ENCODE data around the gene CPEB4. TPM values are rescaled to one million over a fixed set of nuclear protein-coding genes. Genes with fewer than 3 reads are reported as not detected.

The CPEB4 gene
- total RNA-seq, 8 experiments from 2014 or later, result 10.8 to 92.2 (median 36.5) TPM

DNA sequence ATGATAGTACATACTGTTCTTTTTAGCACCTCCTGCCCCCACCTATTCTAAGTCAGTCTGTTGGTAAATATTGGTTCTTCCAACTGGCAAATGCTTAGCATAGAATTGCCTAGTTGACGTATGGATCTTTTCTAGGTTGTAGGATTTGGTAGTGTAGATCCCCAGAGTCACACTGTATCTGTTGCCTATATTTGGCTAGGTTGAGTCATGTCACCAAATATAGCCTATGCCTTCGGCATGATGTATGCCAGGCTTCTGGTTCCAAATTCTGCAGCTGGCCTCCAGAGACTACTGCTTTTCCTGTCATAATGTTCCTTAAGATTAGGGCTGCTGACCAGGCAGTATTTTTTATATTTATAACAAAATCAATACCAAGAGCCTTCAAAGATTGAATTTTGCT, 38.2 kb downstream of the CPEB4 start:
- WGBS, 10 experiments, result 0 to 96% (median 82%) methylated on average over 1 to 2 of the region's 2 CpGs; no CpG with 5 or more reads in 4 of the 10 experiments
- in situ Hi-C loops (cut with MboI; ENCODE audit: low pct_unique_long_range_greater_than_20kb in 2 of 9, low sequenced_read_pairs in 9 of 9, unreplicated experiment in 9 of 9), result no loop called here
- Histone ChIP-seq H3K4me1 (replicated peaks in 1 of 2) (peaks cover 9 to 14% of the 10 kb centered on the region in 2 donors), H3K4me3 (no peak overlapping the region), H3K27ac (no peak overlapping the region)
- ATAC-seq (replicated peaks in 6 of 8), result peak in 3 of 8 experiments; percentile 31 to 77 (median 44)

DNA sequence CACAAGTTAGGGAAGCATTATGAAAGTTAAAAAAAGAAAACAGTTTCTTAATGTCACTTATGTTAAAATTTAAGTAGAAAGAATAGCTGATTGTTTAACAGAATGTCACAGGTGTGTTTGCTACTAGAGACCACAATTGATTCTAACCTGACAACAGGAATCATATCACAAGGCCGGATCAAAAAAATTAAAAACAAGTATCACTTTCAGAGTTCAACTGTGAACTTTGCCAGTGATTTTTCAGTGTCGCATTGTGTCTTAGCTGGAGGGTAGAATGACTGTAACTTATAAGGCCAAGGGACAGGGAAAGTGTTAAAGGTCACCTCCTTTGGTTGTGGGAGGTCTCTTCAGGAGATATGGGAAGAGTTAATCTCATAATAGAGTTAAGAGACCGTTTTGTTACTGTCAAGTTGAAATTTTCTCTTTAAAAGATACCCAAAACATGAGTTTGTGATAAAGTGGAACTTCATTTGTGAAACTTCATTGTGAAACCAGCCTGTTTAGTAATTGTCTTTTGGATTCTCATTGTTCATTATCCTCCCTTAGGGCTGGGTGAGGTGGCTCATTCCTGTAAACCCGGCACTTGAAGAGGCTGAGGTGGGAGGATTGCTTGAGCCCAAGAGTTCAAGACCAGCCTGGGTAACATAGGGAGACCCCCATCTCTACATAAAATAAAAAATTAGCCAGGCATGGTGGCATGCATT, 40.9 kb downstream of the CPEB4 start:
- Histone ChIP-seq H3K27ac (no peak overlapping the region), H3K4me1 (replicated peaks in 1 of 2) (peaks cover 11 to 16% of the 10 kb centered on the region in 2 donors), H3K4me3 (no peak overlapping the region)
- in situ Hi-C loops (cut with MboI; ENCODE audit: low pct_unique_long_range_greater_than_20kb in 2 of 9, low sequenced_read_pairs in 9 of 9, unreplicated experiment in 9 of 9), result no loop called here
- 68 to 100% (median 87%) methylated on average over 1 to 4 of the region's 4 CpGs for WGBS, 10 experiments
- no peak for ATAC-seq (replicated peaks in 6 of 8)

DNA sequence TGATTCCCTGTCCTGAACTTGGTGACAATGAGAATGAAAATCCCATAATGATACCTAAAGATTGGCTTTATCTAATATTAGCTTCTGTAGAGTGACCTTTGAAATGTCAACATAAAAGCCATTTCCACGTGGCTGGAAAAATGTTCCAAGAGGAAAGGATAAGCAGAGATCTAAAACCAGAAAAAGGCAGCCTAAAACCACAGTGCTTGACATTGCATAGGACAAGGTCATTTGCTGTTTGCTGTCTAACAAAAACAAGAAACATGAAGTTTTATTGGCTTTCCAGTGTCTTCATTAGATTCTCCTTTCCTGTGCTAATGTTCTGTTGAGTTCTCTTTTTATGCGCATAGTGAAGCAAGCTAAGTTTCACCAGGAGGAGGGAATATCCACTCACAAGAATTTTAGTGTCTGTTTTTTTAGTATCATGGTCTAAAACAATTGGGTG, 44.6 kb downstream of the CPEB4 start:
- no peak overlapping the region for H3K27ac ChIP-seq
- in situ Hi-C loops (cut with MboI; ENCODE audit: low pct_unique_long_range_greater_than_20kb in 2 of 9, low sequenced_read_pairs in 9 of 9, unreplicated experiment in 9 of 9), result no loop called here
- 45 to 100% (median 62%) methylated on average over 1 to 2 of the region's 2 CpGs; no CpG with 5 or more reads in 2 of the 10 experiments for WGBS, 10 experiments
- H3K4me3 ChIP-seq, result no peak overlapping the region
- ATAC-seq (replicated peaks in 6 of 8), result peak in 5 of 8 experiments; percentile 21 to 67 (median 42)
- H3K4me1 ChIP-seq (replicated peaks in 1 of 2), result peaks cover 8 to 14% of the 10 kb centered on the region in 2 donors

DNA sequence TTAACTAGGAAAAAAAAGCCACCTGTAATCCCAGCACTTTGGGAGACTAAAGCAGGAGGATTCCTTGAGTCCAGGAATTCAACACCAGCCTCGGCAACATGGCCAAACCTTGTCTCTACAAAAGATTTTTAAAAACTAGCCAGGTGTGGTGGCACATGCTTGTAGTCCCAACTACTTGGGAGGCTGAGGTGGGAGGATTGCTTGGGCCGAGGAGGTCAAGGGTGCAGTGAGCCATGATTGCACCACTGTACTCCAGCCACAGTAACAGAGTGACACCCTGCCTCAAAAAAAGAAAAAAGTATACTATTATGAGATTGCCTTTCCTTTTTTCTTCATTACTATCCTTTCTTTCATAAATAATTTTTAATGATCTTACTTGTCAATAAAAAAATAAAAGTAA, 45.8 kb downstream of the CPEB4 start:
- H3K4me1 ChIP-seq (replicated peaks in 1 of 2), result peaks cover 8 to 14% of the 10 kb centered on the region in 2 donors
- no peak overlapping the region for H3K27ac ChIP-seq
- in situ Hi-C loops (cut with MboI; ENCODE audit: low pct_unique_long_range_greater_than_20kb in 2 of 9, low sequenced_read_pairs in 9 of 9, unreplicated experiment in 9 of 9), result no loop called here

DNA sequence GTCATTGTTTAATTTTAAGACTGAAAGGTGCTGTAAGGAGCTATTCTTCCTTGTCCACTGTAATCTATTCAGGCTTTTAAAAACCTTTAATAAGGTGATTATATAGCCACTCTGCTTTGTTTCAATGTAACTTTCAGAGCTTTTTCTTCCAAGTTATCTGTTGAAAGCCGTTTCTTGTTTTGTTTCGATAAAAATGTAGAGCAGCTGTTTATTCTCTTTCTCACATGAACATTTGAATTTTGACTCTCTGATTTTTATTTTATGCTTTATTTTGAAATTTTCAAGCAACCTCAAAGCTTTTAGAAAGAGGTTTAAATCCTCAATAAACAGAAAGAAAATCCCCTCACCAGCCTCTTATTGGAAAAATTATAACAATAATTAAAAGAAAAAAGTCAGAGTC, 47.2 kb downstream of the CPEB4 start:
- Histone ChIP-seq H3K4me1 (replicated peaks in 1 of 2) (peaks cover 8 to 14% of the 10 kb centered on the region in 2 donors), H3K27ac (no peak overlapping the region), H3K4me3 (no peak overlapping the region)
- ATAC-seq (replicated peaks in 6 of 8), result no peak
- in situ Hi-C loops (cut with MboI; ENCODE audit: low pct_unique_long_range_greater_than_20kb in 2 of 9, low sequenced_read_pairs in 9 of 9, unreplicated experiment in 9 of 9), result no loop called here
- WGBS, 10 experiments, result 73 to 100% (median 94%) methylated on average over 2 of the region's 2 CpGs

More for the DNA sequence above, 45.8 kb downstream of the CPEB4 start:
- 67 to 100% (median 95%) methylated on average over 1 to 2 of the region's 2 CpGs; no CpG with 5 or more reads in 2 of the 10 experiments for WGBS, 10 experiments
- no peak overlapping the region for H3K4me3 ChIP-seq
- no peak for ATAC-seq (replicated peaks in 6 of 8)

DNA sequence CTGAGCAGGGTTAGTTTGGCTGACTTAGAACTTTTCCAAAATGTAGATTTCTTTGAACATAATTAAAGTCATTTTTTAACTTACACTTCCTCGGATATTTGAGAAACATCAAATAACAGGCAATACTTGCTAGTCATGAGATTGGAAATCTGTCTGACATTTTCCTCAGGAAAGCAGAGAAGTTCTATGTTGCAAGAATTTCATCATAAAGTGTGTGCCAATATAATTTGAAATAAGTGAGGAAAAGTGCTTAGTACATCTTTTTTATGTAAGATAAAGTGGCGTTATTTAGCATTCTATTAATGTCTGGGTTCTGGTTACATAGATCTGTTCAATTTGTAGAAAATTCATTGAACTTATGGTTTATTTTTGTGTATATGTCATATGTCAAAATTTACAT, 52.1 kb downstream of the CPEB4 start:
- WGBS, 10 experiments, result 39 to 100% (median 94%) methylated on average over 1 to 2 of the region's 2 CpGs
- no peak for ATAC-seq (replicated peaks in 6 of 8)

DNA sequence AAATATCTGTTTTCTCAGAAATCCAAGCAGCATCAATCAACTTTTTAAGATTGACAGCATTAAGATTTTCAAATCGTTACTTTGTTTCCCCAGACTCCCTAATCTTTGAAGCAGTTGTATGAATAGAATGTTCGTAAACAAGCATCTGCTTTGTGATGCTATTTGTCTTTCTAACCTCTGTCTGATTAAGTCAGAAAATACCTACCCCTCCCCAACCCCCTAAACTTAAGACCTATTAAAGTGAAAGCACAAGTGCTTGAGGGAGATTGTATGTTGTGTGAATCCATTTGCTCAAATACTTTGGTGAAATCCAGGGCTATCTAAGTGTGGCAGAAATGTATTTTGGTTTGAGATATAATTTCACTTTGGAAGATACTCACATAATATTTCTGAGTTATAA, 53.0 kb downstream of the CPEB4 start:
- no peak overlapping the region for H3K4me3 ChIP-seq
- no peak for ATAC-seq (replicated peaks in 6 of 8)
- in situ Hi-C loops (cut with MboI; ENCODE audit: low pct_unique_long_range_greater_than_20kb in 2 of 9, low sequenced_read_pairs in 9 of 9, unreplicated experiment in 9 of 9), result no loop called here
- peaks cover under 1 to 18% of the 10 kb centered on the region in 2 donors for H3K4me1 ChIP-seq (replicated peaks in 1 of 2)
- 40 to 100% (median 73%) methylated on average over 1 to 2 of the region's 2 CpGs; no CpG with 5 or more reads in 1 of the 10 experiments for WGBS, 10 experiments
- H3K27ac ChIP-seq, result no peak overlapping the region

More for the DNA sequence above, 52.1 kb downstream of the CPEB4 start:
- in situ Hi-C loops (cut with MboI; ENCODE audit: low pct_unique_long_range_greater_than_20kb in 2 of 9, low sequenced_read_pairs in 9 of 9, unreplicated experiment in 9 of 9), result no loop called here
- Histone ChIP-seq H3K27ac (no peak overlapping the region), H3K4me3 (no peak overlapping the region), H3K4me1 (replicated peaks in 1 of 2) (peaks cover 7 to 18% of the 10 kb centered on the region in 2 donors)

DNA sequence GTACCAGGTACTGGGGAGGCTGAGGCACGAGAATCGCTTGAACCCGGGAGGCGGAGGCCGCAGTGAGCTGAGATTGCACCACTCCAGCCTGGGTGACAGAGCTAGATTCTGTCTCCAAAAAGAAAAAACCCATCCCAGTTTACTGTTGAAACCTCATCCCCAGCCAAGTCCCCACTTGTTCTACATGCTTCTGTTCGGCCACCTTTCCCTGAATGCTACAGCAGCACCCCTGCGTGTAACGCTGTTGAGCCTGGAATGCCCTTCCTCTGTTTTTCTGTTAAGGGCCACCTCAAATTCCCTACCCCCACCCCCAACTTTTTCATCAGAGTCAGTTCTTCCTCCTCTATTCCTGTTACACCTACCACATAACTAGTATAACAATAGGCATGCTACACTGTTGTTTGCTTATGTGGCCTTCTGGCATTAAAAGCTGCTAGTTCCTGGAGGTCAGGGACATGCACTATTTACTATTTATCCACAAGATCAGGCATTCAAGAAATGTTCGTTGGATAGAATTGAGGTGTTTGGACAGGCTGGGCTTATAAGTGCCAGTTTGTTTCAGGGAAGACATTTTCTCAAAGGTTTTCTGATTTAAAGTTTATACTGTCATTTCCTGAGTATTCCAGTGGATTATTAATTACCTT, 53.7 kb downstream of the CPEB4 start:
- Histone ChIP-seq H3K27ac (no peak overlapping the region), H3K4me3 (no peak overlapping the region), H3K4me1 (replicated peaks in 1 of 2) (peaks cover 0 to 18% of the 10 kb centered on the region in 2 donors)
- ATAC-seq (replicated peaks in 6 of 8), result peak in 1 of 8 experiments; percentile 61
- 20 to 100% (median 72%) methylated on average over 1 to 6 of the region's 9 CpGs; no CpG with 5 or more reads in 1 of the 10 experiments for WGBS, 10 experiments
- in situ Hi-C loops (cut with MboI; ENCODE audit: low pct_unique_long_range_greater_than_20kb in 2 of 9, low sequenced_read_pairs in 9 of 9, unreplicated experiment in 9 of 9), result no loop called here

DNA sequence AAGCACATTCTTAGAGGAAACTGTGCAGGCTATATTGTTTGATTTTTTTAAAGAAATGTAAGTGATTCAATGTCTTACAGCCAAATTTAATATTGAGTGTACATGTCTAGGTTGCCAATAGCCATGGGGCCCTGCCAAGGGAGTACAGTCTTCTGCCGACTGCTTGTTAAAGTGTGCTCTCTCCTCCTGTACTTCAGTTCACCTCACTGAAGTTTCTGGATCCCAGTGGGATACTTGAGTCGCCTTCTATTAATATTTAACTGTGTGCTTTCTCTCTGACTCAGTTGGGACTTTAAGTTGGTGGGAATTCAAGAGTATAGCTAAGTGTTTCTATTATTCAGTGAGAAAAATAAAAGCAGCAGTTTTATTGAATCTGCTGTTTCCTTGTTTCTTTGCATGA, 56.4 kb downstream of the CPEB4 start:
- in situ Hi-C loops (cut with MboI; ENCODE audit: low pct_unique_long_range_greater_than_20kb in 2 of 9, low sequenced_read_pairs in 9 of 9, unreplicated experiment in 9 of 9), result no loop called here
- Histone ChIP-seq H3K4me1 (replicated peaks in 1 of 2) (peaks cover 0 to 18% of the 10 kb centered on the region in 2 donors), H3K4me3 (no peak overlapping the region), H3K27ac (no peak overlapping the region)
- peak in 1 of 8 experiments; percentile 26 for ATAC-seq (replicated peaks in 6 of 8)
- WGBS, 10 experiments, result 24 to 100% (median 50%) methylated on average over 1 to 2 of the region's 2 CpGs

DNA sequence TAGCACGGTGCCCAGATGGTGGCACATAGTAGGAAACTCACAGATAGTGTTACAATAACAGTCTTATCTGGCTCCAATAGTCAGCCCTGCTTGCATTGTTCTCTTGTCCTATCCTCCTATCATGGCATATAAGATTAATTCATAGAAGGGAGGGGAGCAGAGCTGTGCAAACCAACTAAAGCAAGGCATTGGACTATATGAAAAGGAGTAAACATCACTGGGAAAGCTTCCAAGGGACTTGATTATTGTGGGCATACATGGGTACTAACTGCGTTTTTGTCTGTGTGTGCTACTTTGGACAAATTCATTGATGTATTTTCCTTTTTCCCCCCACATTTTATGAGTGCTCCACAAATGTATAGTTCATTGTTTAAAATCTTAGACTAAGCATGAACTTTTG, 57.0 kb downstream of the CPEB4 start:
- H3K4me3 ChIP-seq, result no peak overlapping the region
- H3K27ac ChIP-seq, result no peak overlapping the region
- H3K4me1 ChIP-seq (replicated peaks in 1 of 2), result peaks cover 0 to 18% of the 10 kb centered on the region in 2 donors

DNA sequence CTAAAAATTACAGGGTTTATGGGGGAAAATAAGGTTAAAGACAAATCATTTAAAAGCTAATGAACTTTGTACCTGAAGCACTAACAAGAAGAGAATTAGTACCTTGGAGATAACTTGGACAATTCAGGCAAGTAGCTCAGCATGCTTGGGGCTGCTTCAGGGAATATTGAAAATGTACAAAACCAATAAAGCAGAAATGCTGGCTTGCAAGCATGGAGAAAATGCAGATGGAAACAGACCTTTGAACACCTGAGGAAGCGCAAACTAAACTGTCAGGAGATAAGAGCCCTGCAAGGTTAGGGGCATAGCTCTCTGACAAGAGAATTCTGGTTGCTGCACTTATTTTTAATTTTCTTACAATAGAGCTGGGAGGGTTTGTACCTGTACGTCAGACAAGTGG, 58.2 kb downstream of the CPEB4 start:
- Histone ChIP-seq H3K4me1 (replicated peaks in 1 of 2) (peaks cover 0 to 18% of the 10 kb centered on the region in 2 donors), H3K4me3 (no peak overlapping the region), H3K27ac (no peak overlapping the region)
- in situ Hi-C loops (cut with MboI; ENCODE audit: low pct_unique_long_range_greater_than_20kb in 2 of 9, low sequenced_read_pairs in 9 of 9, unreplicated experiment in 9 of 9), result no loop called here
- 86 to 100% (median 100%) methylated on average over 1 to 2 of the region's 2 CpGs; no CpG with 5 or more reads in 1 of the 10 experiments for WGBS, 10 experiments
- ATAC-seq (replicated peaks in 6 of 8), result no peak

More for the DNA sequence above, 57.0 kb downstream of the CPEB4 start:
- WGBS, 10 experiments, result 63 to 100% (median 100%) methylated on average over 1 to 2 of the region's 2 CpGs; no CpG with 5 or more reads in 4 of the 10 experiments
- ATAC-seq (replicated peaks in 6 of 8), result peak in 1 of 8 experiments; percentile 64
- in situ Hi-C loops (cut with MboI; ENCODE audit: low pct_unique_long_range_greater_than_20kb in 2 of 9, low sequenced_read_pairs in 9 of 9, unreplicated experiment in 9 of 9), result no loop called here

DNA sequence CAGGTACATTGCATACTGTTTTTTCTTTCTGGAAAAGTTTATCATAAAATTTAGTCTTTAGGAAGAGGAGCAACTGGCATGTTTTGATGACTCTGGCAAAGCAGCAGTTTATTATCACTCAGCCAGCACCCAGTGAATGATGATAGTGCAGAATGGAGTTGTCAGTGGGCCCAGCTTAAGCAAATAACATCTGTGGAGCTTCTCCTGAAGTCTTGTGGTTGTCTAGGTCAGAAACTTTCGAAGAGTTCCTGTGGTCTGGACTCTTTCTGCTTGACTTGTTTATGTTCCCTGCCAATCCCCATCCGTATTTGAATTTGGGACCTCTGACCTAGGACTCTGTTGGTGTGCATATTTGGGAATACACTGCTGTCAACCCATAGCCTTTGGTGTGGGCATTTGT, 62.7 kb downstream of the CPEB4 start:
- Histone ChIP-seq H3K27ac (no peak overlapping the region), H3K4me1 (replicated peaks in 1 of 2) (peaks cover 7 to 13% of the 10 kb centered on the region in 2 donors), H3K4me3 (no peak overlapping the region)
- WGBS, 10 experiments, result 40 to 100% (median 84%) methylated on average over 1 to 2 of the region's 2 CpGs; no CpG with 5 or more reads in 4 of the 10 experiments
- ATAC-seq (replicated peaks in 6 of 8), result peak in 1 of 8 experiments; percentile 31
- in situ Hi-C loops (cut with MboI; ENCODE audit: low pct_unique_long_range_greater_than_20kb in 2 of 9, low sequenced_read_pairs in 9 of 9, unreplicated experiment in 9 of 9), result loop anchor here in 4 of 9 experiments (25.0 kb wide), 1 partner anchor 339 kb away; the partner anchor contains the start of gene BOD1 (in 4 of the 4)

DNA sequence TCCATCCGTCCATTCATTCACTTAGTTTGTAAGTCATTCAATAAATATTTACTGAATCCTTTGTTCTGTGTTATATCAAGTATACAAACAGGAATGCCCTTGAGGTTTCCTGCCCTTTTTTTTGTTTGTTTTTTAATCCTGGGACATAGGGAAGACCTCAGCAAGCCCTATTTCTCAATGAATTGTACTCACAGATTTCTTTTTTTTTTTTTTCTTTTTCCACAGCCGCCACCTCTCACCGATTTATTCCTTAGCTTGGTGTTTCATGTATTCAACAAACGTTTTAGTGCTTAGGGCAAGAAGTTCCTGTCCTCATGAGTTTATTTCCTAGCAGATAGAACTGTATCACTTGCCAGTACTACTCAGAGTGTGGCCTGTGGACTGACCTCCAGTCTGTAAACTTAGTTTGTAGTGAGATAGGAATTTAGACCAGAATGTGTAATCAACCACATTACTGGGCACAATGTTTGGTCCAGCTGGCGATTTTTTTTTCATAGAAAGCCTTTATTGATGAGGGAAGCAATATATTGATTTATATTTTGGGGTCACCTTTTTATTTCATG, 65.5 kb downstream of the CPEB4 start:
- H3K4me3 ChIP-seq, result no peak overlapping the region
- WGBS, 10 experiments, result 67 to 100% (median 87%) methylated on average over 2 to 5 of the region's 5 CpGs
- H3K27ac ChIP-seq, result no peak overlapping the region
- in situ Hi-C loops (cut with MboI; ENCODE audit: low pct_unique_long_range_greater_than_20kb in 2 of 9, low sequenced_read_pairs in 9 of 9, unreplicated experiment in 9 of 9), result loop anchor here in 4 of 9 experiments (25.0 kb wide), 1 partner anchor 341 kb away; the partner anchor contains the start of gene BOD1 (in 4 of the 4)
- ATAC-seq (replicated peaks in 6 of 8), result no peak
- H3K4me1 ChIP-seq (replicated peaks in 1 of 2), result peaks cover 7 to 23% of the 10 kb centered on the region in 2 donors
